Tibial nerve (tissue), 3 donors: ENCODE data around the gene KPNA6.
"Not testable (repeated sequence)": the region's sequence is repeated elsewhere in the genome, so short reads cannot be mapped to it uniquely, and the experiment has no call there.

Experiments
- POLR2A ChIP-seq, 2 donors: fragments of 450-650 bp; IDR thresholded peaks; one replicate each; pipeline ENCODE4 v1.6.1; 2017; ENCODE audit warnings: antibody characterized with exemption in 2 of 2, mild to moderate bottlenecking in 2 of 2, moderate library complexity in 2 of 2
- TF ChIP-seq, protein P1 (sequence below), 5 experiments: fragments of 200-600 bp in 3 of 5; fragments of 450-650 bp in 2 of 5; sonication (generic) in 3 of 5; IDR thresholded peaks; one replicate each; pipeline ENCODE4 v1.5.1; 2016 to 2019; ENCODE audit warnings: antibody characterized with exemption in 5 of 5, mild to moderate bottlenecking in 3 of 5, moderate library complexity in 2 of 5

DNA sequence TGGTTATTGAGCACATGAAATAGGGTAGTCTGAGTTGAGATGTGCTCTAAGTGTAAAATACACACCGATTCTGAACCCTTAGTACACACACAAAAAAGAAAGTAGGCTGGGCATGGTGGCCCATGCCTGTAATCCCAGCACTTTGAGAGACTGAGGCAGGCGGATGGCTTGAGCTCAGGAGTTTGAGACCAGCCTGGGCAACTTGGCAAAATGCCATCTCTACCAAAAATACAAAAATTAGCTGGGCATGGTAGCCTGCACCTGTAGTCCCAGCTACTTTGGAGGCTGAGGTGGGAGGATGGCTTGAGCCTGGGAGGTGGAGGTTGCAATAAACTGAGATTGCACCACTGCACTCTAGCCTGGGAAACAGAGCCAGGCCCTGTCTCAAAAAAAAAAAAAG lies 21.5 kb upstream of the KPNA6 start:
- TF ChIP-seq, protein P1, sequence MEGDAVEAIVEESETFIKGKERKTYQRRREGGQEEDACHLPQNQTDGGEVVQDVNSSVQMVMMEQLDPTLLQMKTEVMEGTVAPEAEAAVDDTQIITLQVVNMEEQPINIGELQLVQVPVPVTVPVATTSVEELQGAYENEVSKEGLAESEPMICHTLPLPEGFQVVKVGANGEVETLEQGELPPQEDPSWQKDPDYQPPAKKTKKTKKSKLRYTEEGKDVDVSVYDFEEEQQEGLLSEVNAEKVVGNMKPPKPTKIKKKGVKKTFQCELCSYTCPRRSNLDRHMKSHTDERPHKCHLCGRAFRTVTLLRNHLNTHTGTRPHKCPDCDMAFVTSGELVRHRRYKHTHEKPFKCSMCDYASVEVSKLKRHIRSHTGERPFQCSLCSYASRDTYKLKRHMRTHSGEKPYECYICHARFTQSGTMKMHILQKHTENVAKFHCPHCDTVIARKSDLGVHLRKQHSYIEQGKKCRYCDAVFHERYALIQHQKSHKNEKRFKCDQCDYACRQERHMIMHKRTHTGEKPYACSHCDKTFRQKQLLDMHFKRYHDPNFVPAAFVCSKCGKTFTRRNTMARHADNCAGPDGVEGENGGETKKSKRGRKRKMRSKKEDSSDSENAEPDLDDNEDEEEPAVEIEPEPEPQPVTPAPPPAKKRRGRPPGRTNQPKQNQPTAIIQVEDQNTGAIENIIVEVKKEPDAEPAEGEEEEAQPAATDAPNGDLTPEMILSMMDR (IDR thresholded peaks at IDR 0.05) = not testable (repeated sequence)
- not testable (repeated sequence) for TF ChIP-seq POLR2A (IDR thresholded peaks at IDR 0.05)
